Caco-2 (cell line): Measurements from ENCODE around the gene TTL. TPM values are rescaled to one million over a fixed set of nuclear protein-coding genes. Genes with fewer than 3 reads are reported as not detected.
A peak's percentile ranks its signal among the peaks of the same experiment; 100 is the strongest.
"Not testable (repeated sequence)": the region's sequence is repeated elsewhere in the genome, so short reads cannot be mapped to it uniquely, and the experiment has no call there.

Experiments
- BruUV-seq: library from RNA; stranded (reverse); fragments of 400-500 nt; replicated peaks from 2 replicates; lab custom pipeline; 2021; lab: Mats Ljungman, UMichigan
- CTCF ChIA-PET: fragments of 300-600 bp; sonication (Branson Sonifier 250); formaldehyde crosslinking; loops from one replicate; lab custom pipeline; 2022; ENCODE audit warnings: antibody characterized with exemption; lab: Charles Lee
- POLR2A ChIA-PET: fragments of 300-600 bp; sonication (Branson Sonifier 250); formaldehyde crosslinking; loops from one replicate; lab custom pipeline; 2022; ENCODE audit warnings: antibody characterized with exemption; lab: Charles Lee
- DNase-seq, 2 experiments: peaks; one replicate each; pipeline versions ENCODE4 v3.0.0 to v3.0.0-alpha.2; 2020 to 2022
- H3K27me3 ChIP-seq: replicated peaks from 2 replicates; pipeline ENCODE4 v1.6.0; 2011; ENCODE audit warnings: low read length; ENCODE audit not compliant: control insufficient read depth, insufficient read depth
- H3K36me3 ChIP-seq: 2 replicates; pipeline ENCODE4 v1.5.1; 2011; ENCODE audit warnings: low read length; ENCODE audit not compliant: control insufficient read depth, insufficient read depth
- H3K4me1 ChIP-seq: fragments of 250-450 bp; sonication (Bioruptor Pico); 2 replicates; pipeline ENCODE4 v1.5.1; 2020; ENCODE audit warnings: mild to moderate bottlenecking
- H3K4me3 ChIP-seq: 2 replicates; pipeline ENCODE4 v1.5.1; 2011; ENCODE audit warnings: low read depth, mild to moderate bottlenecking, control low read depth, low read length
- H3K9me3 ChIP-seq: fragments of 250-450 bp; sonication (Bioruptor Pico); 2 replicates; pipeline ENCODE4 v1.5.1; 2020; ENCODE audit warnings: mild to moderate bottlenecking, moderate library complexity
- H3K27ac Mint-ChIP-seq: one replicate; pipeline ENCODE4 v1.8.0; 2022; ENCODE audit warnings: mixed read lengths; ENCODE audit not compliant: unreplicated experiment
- H3K27me3 Mint-ChIP-seq: one replicate; pipeline ENCODE4 v1.8.0; 2022; ENCODE audit warnings: mixed read lengths; ENCODE audit not compliant: insufficient read depth, unreplicated experiment
- H3K36me3 Mint-ChIP-seq: one replicate; pipeline ENCODE4 v1.8.0; 2022; ENCODE audit warnings: mild to moderate bottlenecking, mixed read lengths; ENCODE audit not compliant: insufficient read depth, unreplicated experiment
- H3K4me1 Mint-ChIP-seq: one replicate; pipeline ENCODE4 v1.8.0; 2022; ENCODE audit warnings: low read depth, mixed read lengths; ENCODE audit not compliant: unreplicated experiment
- H3K4me3 Mint-ChIP-seq: one replicate; pipeline ENCODE4 v1.8.0; 2022; ENCODE audit warnings: mild to moderate bottlenecking, moderate library complexity, mixed read lengths; ENCODE audit not compliant: unreplicated experiment
- H3K9me3 Mint-ChIP-seq: one replicate; pipeline ENCODE4 v1.8.0; 2022; ENCODE audit warnings: mixed read lengths; ENCODE audit not compliant: unreplicated experiment
- intact Hi-C: fragments of 100-400 bp; cut with micrococcal nuclease; formaldehyde crosslinking; loops from one replicate; pipeline ENCODE4 v1.10.0; 2022; ENCODE audit not compliant: unreplicated experiment
- total RNA-seq: library from RNA; stranded (reverse); gene quantifications from 2 replicates; pipeline ENCODE4 v1.2.3, GENCODE V29; 2022
- TF ChIP-seq, protein P1 (sequence below), 2 experiments: fragments of 200-600 bp in 1 of 2; IDR thresholded peaks; 1 replicate in 1 of 2; 2 replicates in 1 of 2; pipeline versions ENCODE4 v1.5.1 to v1.8.0; 2011 to 2022; ENCODE audit warnings: antibody characterized with exemption in 1 of 2, control low read depth in 1 of 2, inconsistent platforms in 1 of 2, low read depth in 1 of 2, low read length in 1 of 2, mild to moderate bottlenecking in 1 of 2, moderate library complexity in 1 of 2; ENCODE audit not compliant: insufficient read depth in 1 of 2, severe bottlenecking in 1 of 2, unreplicated experiment in 1 of 2

Gene TTL
- total RNA-seq, 1 experiment from 2014 or later, result 46.9 TPM

GRCh38 chr2:112433480-112433879 is 48.5 kb upstream of the TTL start, which contains the start of gene RGPD8:
Gene RGPD8, minus strand, starts transcription at chr2:112433645. Its CDS starts 192 bp downstream, at chr2:112433453.
- intact Hi-C loops, result loop anchor here (5.0 kb wide), 1 partner anchor 176 kb away; the partner anchor contains the start of gene ZC3H8
- CTCF ChIA-PET, result interaction anchor here (0.5 to 0.7 kb wide), 10 partner anchors 174 to 525 kb away, joined by 3 to 10 read pairs (median 5); partner anchors contain the start of gene ZC3H8
- TF ChIP-seq, protein P1, sequence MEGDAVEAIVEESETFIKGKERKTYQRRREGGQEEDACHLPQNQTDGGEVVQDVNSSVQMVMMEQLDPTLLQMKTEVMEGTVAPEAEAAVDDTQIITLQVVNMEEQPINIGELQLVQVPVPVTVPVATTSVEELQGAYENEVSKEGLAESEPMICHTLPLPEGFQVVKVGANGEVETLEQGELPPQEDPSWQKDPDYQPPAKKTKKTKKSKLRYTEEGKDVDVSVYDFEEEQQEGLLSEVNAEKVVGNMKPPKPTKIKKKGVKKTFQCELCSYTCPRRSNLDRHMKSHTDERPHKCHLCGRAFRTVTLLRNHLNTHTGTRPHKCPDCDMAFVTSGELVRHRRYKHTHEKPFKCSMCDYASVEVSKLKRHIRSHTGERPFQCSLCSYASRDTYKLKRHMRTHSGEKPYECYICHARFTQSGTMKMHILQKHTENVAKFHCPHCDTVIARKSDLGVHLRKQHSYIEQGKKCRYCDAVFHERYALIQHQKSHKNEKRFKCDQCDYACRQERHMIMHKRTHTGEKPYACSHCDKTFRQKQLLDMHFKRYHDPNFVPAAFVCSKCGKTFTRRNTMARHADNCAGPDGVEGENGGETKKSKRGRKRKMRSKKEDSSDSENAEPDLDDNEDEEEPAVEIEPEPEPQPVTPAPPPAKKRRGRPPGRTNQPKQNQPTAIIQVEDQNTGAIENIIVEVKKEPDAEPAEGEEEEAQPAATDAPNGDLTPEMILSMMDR (IDR thresholded peaks at IDR 0.05; ENCODE audit: insufficient read depth in 1 of 2, low read depth in 1 of 2, low read length in 1 of 2, severe bottlenecking in 1 of 2, unreplicated experiment in 1 of 2), result peak; percentile 55 to 66
- H3K4me3 Mint-ChIP-seq, result peak within 1 kb of the TSS; percentile 75
- H3K27me3 ChIP-seq, BruUV-seq, H3K4me1 Mint-ChIP-seq, H3K9me3 ChIP-seq, H3K4me1 ChIP-seq, H3K27ac Mint-ChIP-seq, H3K9me3 Mint-ChIP-seq, H3K27me3 Mint-ChIP-seq, H3K36me3 Mint-ChIP-seq, H3K36me3 ChIP-seq: not testable (repeated sequence)
- peak within 1 kb of the TSS; percentile 47 for H3K4me3 ChIP-seq
- POLR2A ChIA-PET, result interaction anchor here (0.6 kb wide), 2 partner anchors 67 to 229 kb away, joined by 5 read pairs; no protein-coding TSS in a partner anchor
- DNase-seq, result peak; percentile 88 to 89

DNA sequence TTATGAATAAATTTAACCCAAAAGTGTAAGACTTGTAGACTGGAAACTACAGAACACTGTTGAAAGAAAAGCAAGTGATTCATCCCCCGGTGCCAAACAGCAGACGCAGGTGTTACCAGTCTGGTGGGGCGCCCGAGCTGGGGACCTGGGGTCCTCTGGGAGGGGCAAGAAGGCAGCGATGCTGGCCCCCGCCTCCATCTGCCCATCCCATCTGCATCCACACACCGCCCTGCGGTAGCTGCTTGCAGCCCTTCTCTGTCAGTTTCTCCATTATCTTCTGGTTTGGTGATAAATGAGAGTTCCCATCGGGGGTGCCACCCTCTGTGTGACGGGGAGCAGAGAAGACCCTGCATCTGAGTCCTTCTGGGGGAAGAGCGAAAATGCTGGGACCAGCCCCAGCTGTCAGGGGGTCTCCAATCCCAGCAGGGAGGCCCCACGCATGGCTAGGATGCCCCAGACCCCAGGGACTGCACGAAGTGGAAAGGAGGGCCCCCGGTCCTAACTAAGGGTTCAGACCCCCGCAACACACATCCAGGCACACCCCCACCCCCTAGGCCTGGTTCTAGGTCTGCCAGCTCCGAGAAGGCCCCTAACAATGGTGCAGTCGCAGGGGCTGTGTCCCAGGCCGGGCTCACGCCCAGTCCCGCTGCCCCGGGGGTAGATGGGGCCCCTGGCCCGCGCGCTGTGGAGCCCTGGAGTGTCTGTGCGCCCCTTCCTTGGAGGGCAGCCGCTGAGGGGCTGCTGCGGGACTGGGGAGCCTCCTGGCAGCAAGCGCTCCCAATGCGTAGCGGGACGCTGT is 47.8 kb upstream of the TTL start:
- no peaks in the 10 kb centered on the region for H3K36me3 ChIP-seq
- no peaks in the 10 kb centered on the region for H3K27me3 ChIP-seq
- TF ChIP-seq, protein P1 (IDR thresholded peaks at IDR 0.05; ENCODE audit: insufficient read depth in 1 of 2, low read depth in 1 of 2, low read length in 1 of 2, severe bottlenecking in 1 of 2, unreplicated experiment in 1 of 2), result no peak
- BruUV-seq, result no TSS peak
- Mint-ChIP-seq H3K27me3 (no peaks in the 10 kb centered on the region), H3K4me1 (peaks cover 6% of the 10 kb centered on the region), H3K4me3 (peak overlapping the region; percentile 63), H3K9me3 (no peaks in the 10 kb centered on the region), H3K27ac (no peak overlapping the region), H3K36me3 (no peaks in the 10 kb centered on the region)
- intact Hi-C loops, result loop anchor here (5.0 kb wide), 1 partner anchor 177 kb away; the partner anchor contains the start of gene ZC3H8
- no peak for DNase-seq
- ChIA-PET CTCF (no interaction called here), POLR2A (no interaction called here)
- no peaks in the 10 kb centered on the region for H3K4me1 ChIP-seq
- H3K9me3 ChIP-seq, result no peaks in the 10 kb centered on the region
- H3K4me3 ChIP-seq, result no peak overlapping the region

DNA sequence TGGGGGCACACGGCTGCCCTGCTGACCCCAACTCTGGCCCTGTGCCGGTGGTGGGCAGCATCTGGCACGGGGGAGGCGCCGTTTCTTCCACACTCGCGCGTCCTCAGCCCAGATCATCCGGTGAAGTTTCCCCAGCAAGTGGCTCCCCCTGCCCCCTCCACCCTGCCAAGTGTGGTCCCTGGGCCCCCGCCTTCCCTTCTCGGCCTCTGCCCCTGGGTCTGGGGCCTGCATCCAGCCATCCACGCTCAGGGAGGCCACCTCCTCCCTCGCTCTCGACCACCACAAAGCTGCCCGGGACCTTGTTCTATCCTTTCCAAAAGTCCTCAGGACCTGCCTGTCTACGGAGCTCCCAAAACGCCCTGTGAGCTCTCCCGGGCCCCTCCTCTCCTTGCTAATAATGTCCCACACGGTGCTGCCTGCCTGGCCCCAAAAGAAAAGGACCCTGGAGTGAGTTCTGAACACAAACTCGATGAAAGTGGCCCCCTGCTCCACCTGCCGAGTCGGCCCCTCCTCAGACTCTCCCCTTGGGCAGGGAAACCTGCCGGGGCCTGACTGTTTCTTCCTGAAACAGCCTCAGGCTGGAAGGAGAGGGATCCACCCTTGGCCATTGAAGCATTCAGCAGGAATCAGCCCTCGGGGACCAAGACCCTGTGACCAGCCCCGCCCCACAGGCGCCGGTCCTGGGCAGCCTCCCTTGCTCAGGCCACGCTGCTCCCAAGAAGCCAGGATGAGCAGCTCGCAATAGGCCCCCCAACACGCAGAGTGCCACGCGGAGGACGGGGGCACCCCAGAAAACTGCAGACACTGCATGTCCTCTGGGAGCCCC is 46.9 kb upstream of the TTL start:
- H3K4me3 Mint-ChIP-seq, H3K36me3 ChIP-seq, H3K4me1 ChIP-seq, CTCF ChIA-PET, H3K27me3 ChIP-seq, H3K9me3 ChIP-seq, POLR2A ChIA-PET, H3K4me1 Mint-ChIP-seq, H3K27me3 Mint-ChIP-seq, H3K4me3 ChIP-seq, H3K9me3 Mint-ChIP-seq, BruUV-seq, H3K36me3 Mint-ChIP-seq: not testable (repeated sequence)
- intact Hi-C loops, result loop anchor here (5.0 kb wide), 1 partner anchor 178 kb away; the partner anchor contains the start of gene ZC3H8
- peak in 1 of 2 experiments; percentile 49 for DNase-seq
- peak overlapping the region; percentile 61 for H3K27ac Mint-ChIP-seq

DNA sequence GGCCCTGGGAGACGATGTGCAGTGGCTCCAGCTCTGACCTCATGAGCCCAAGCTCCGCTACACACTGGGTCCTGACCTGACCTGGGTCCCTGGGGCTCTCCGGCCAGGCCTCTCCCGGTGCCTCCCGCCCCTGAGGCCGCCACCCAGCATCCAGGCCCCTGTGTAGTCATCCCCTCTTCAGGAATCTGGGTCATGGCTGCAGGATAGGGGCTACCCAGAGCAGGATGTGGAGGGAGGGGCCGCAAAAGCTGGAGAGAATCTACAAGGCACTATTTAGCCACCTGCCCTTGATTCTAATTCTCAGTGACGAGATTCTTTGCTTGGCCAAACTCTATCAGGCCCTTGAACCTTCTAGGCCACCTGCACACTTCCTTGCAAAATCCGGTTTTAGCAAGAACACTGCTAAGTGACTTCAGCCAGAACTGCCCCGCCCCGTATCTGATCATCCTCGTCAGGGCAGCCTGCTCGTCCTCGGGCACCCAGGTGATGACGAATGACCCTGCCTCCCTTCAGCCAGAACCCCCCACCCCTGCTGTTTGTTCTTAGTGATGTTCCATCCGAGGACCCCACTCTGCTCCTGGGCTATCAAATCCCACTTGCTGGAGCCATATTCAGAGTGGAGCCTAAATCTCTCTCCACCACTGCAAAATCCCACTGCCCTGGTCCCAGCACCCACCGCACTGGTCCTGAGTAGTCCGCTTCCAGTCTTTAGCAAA is 46.1 kb upstream of the TTL start:
- H3K27ac Mint-ChIP-seq, H3K4me3 ChIP-seq, H3K4me1 ChIP-seq, H3K9me3 Mint-ChIP-seq, DNase-seq, intact Hi-C loops, H3K27me3 ChIP-seq, H3K27me3 Mint-ChIP-seq, POLR2A ChIA-PET, H3K36me3 Mint-ChIP-seq, BruUV-seq, H3K36me3 ChIP-seq, H3K9me3 ChIP-seq, H3K4me3 Mint-ChIP-seq, CTCF ChIA-PET, H3K4me1 Mint-ChIP-seq: not testable (repeated sequence)

DNA sequence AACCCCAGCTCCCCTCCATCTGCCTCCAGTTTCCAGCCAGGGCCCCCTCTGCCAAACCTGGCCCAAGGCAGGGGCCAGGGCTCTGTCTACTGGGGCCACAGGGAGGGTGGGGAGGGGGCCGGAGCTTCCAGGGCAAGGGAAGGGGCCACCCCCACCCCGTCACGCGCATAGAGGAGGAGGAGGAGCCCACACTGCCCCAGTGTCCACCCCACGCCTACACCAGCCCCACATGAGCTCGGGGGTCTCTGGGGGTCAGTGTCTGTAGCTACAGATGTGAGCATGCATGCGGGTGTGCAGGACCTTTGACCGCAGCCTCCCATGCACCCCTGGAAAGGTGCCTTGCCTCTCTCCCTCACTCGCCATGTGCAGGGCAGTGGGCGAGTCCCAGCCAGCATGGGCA is 45.0 kb upstream of the TTL start:
- H3K27ac Mint-ChIP-seq, H3K27me3 ChIP-seq, H3K4me1 ChIP-seq, intact Hi-C loops, DNase-seq, H3K9me3 ChIP-seq, H3K4me3 ChIP-seq, BruUV-seq, H3K36me3 Mint-ChIP-seq, H3K4me3 Mint-ChIP-seq, H3K4me1 Mint-ChIP-seq, CTCF ChIA-PET, POLR2A ChIA-PET, H3K36me3 ChIP-seq, H3K27me3 Mint-ChIP-seq, H3K9me3 Mint-ChIP-seq: not testable (repeated sequence)
